ENCODE results near the gene PUSL1. TPM values are rescaled to one million over a fixed set of nuclear protein-coding genes. Genes with fewer than 3 reads are reported as not detected.

Gene PUSL1
- total RNA-seq, 1 donor: 29.3 TPM

- Histone ChIP-seq H3K4me1 (ENCODE audit: insufficient read depth, low read length) (no peaks in the 10 kb centered on the region), H3K9me3 (ENCODE audit: low read depth, low read length) (no peaks in the 10 kb centered on the region), H3K36me3 (ENCODE audit: insufficient read depth, low read length) (no peaks in the 10 kb centered on the region), H3K4me2 (ENCODE audit: insufficient read depth, low read length) (no peak overlapping the region), H3K27ac (ENCODE audit: low read depth, low read length) (no peak overlapping the region), H3K4me3 (ENCODE audit: insufficient read depth, low read length) (no peak overlapping the region), H3K27me3 (ENCODE audit: insufficient read depth, low read length) (no peaks in the 10 kb centered on the region), H4K20me1 (ENCODE audit: insufficient read depth, low read length) (no peaks in the 10 kb centered on the region), H2AFZ (ENCODE audit: low read length) (no peak overlapping the region), H3K79me2 (ENCODE audit: insufficient read depth, low read length) (peaks cover 3% of the 10 kb centered on the region)
- DNase-seq (ENCODE audit: insufficient read length, low spot score, missing footprints): no peak
- TF ChIP-seq, protein P1, sequence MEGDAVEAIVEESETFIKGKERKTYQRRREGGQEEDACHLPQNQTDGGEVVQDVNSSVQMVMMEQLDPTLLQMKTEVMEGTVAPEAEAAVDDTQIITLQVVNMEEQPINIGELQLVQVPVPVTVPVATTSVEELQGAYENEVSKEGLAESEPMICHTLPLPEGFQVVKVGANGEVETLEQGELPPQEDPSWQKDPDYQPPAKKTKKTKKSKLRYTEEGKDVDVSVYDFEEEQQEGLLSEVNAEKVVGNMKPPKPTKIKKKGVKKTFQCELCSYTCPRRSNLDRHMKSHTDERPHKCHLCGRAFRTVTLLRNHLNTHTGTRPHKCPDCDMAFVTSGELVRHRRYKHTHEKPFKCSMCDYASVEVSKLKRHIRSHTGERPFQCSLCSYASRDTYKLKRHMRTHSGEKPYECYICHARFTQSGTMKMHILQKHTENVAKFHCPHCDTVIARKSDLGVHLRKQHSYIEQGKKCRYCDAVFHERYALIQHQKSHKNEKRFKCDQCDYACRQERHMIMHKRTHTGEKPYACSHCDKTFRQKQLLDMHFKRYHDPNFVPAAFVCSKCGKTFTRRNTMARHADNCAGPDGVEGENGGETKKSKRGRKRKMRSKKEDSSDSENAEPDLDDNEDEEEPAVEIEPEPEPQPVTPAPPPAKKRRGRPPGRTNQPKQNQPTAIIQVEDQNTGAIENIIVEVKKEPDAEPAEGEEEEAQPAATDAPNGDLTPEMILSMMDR (IDR thresholded peaks at IDR 0.05; ENCODE audit: extremely low read depth, low read depth, low read length): no peak
These were observed 29.4 kb upstream of the PUSL1 start for GRCh38 chr1:1279028-1279427.

DNA sequence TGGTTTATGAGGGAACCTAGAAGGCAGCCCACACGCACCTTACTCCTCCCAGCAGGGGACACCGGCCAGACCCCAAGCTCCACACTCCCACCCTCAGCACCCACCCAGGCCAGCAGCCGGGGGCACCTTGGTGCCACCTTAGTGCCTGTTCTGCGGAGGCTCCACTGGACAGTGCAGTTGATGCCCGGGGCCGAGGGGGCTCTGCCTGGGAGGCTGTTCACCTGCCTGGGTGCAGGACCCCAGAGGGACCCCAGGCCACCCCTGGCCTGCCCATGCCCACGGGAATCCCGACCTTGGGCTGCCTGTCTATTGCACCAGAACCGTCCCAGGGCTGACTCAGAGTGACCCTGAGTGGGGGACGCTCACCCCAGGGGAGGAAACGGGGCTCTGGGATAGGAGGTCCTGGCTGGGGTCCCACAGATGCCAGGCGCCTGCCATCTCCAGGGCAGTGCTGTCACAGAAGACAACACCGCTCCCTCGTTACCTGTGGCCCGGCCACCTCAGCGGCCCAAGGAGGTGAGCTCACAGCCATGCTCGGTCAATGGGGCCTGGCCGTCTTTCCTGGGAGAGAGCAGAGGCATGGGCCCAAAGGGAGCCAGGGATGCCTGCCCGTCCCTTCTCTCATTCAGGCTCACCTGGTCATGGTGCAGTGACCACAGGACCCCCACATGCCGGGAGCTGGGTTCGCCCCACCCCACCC is 27.5 kb upstream of the PUSL1 start:
- no peaks in the 10 kb centered on the region for H3K36me3 ChIP-seq (ENCODE audit: insufficient read depth, low read length)
- H3K4me2 ChIP-seq (ENCODE audit: insufficient read depth, low read length): no peak overlapping the region
- no peaks in the 10 kb centered on the region for H3K27me3 ChIP-seq (ENCODE audit: insufficient read depth, low read length)
- no peaks in the 10 kb centered on the region for H4K20me1 ChIP-seq (ENCODE audit: insufficient read depth, low read length)
- H3K4me1 ChIP-seq (ENCODE audit: insufficient read depth, low read length): no peaks in the 10 kb centered on the region
- no peaks in the 10 kb centered on the region for H3K9me3 ChIP-seq (ENCODE audit: low read depth, low read length)
- no peak overlapping the region for H2AFZ ChIP-seq (ENCODE audit: low read length)
- H3K79me2 ChIP-seq (ENCODE audit: insufficient read depth, low read length): no peaks in the 10 kb centered on the region
- no peak overlapping the region for H3K27ac ChIP-seq (ENCODE audit: low read depth, low read length)
- H3K4me3 ChIP-seq (ENCODE audit: insufficient read depth, low read length): no peak overlapping the region
- DNase-seq (ENCODE audit: insufficient read length, low spot score, missing footprints): no peak
- TF ChIP-seq, protein P1 (IDR thresholded peaks at IDR 0.05; ENCODE audit: extremely low read depth, low read depth, low read length): no peak

DNA sequence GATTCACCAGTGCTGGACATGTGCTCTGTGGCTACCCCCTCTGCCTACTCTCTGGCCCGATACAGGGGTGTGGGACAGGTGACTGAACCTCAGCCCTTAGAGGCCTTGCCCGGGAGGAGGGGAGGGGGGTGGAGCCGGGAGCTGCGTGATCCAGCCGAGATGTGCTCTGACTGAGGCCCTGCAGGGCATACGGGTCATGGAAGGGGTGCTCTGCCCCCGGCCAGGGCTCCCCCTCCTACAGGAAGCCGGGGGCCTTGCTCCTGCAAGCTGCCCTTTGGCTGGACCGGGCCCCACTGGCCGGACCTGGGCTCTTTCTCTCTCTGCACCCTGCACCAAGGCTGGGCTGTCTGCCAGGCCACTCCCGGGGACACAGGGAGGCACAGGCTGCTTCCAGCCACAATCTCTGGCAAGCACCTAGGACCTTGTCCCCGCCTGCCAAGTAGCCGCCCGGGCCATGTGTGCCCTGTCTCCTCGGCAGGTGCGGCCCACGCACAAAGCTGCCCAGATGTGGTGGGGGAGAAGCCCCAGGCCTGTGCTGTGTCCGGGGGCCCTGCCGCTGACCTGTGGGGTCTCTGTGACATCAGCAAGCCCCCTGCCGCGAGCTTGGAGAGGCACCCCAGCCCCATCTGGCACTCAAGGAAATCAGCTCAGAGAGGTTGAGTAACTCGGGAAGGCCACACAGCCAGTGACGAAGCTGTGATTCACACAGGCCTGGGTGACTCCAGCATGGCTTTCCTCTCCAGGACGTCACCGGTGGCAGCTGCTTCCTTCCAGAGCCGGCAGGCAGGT is 26.7 kb upstream of the PUSL1 start:
- DNase-seq (ENCODE audit: insufficient read length, low spot score, missing footprints): peak; percentile 98
- no peak overlapping the region for H2AFZ ChIP-seq (ENCODE audit: low read length)
- TF ChIP-seq, protein P1 (IDR thresholded peaks at IDR 0.05; ENCODE audit: extremely low read depth, low read depth, low read length): no peak
- H3K4me3 ChIP-seq (ENCODE audit: insufficient read depth, low read length): no peak overlapping the region
- no peaks in the 10 kb centered on the region for H4K20me1 ChIP-seq (ENCODE audit: insufficient read depth, low read length)
- H3K27me3 ChIP-seq (ENCODE audit: insufficient read depth, low read length): no peaks in the 10 kb centered on the region
- no peaks in the 10 kb centered on the region for H3K4me1 ChIP-seq (ENCODE audit: insufficient read depth, low read length)
- no peaks in the 10 kb centered on the region for H3K36me3 ChIP-seq (ENCODE audit: insufficient read depth, low read length)
- no peaks in the 10 kb centered on the region for H3K79me2 ChIP-seq (ENCODE audit: insufficient read depth, low read length)
- H3K9me3 ChIP-seq (ENCODE audit: low read depth, low read length): no peaks in the 10 kb centered on the region
- H3K27ac ChIP-seq (ENCODE audit: low read depth, low read length): peak overlapping the region; percentile 5
- H3K4me2 ChIP-seq (ENCODE audit: insufficient read depth, low read length): no peak overlapping the region

DNA sequence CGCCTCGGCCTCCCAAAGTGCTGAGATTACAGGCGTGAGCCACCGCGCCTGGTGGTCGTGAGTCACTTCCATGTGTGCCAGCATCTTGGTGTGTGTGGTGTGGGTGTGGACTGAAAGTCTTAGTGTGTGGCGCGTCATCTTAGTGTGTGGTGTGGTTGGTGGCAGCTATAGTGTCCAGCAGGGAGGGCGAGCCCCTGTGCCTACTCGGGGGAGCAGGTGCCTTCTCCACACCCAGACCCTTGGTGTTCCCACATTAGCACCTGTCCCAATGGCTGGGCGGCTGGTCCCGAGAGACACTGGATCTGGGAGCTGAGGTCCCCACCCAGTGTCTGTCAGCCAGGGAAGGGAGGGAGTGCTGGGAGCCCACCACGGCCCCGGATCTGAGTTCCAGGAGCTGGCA is 25.4 kb upstream of the PUSL1 start:
- no peaks in the 10 kb centered on the region for H3K36me3 ChIP-seq (ENCODE audit: insufficient read depth, low read length)

More for the DNA sequence above, 25.4 kb upstream of the PUSL1 start:
- H2AFZ ChIP-seq (ENCODE audit: low read length): no peak overlapping the region
- H4K20me1 ChIP-seq (ENCODE audit: insufficient read depth, low read length): no peaks in the 10 kb centered on the region
- TF ChIP-seq, protein P1 (IDR thresholded peaks at IDR 0.05; ENCODE audit: extremely low read depth, low read depth, low read length): no peak
- no peaks in the 10 kb centered on the region for H3K27me3 ChIP-seq (ENCODE audit: insufficient read depth, low read length)
- no peak overlapping the region for H3K27ac ChIP-seq (ENCODE audit: low read depth, low read length)
- H3K4me2 ChIP-seq (ENCODE audit: insufficient read depth, low read length): no peak overlapping the region
- H3K4me1 ChIP-seq (ENCODE audit: insufficient read depth, low read length): no peaks in the 10 kb centered on the region
- no peaks in the 10 kb centered on the region for H3K9me3 ChIP-seq (ENCODE audit: low read depth, low read length)
- no peak overlapping the region for H3K4me3 ChIP-seq (ENCODE audit: insufficient read depth, low read length)
- no peaks in the 10 kb centered on the region for H3K79me2 ChIP-seq (ENCODE audit: insufficient read depth, low read length)
- DNase-seq (ENCODE audit: insufficient read length, low spot score, missing footprints): peak; percentile 96
